SK-N-SH (cell line): Measurements from ENCODE around the gene GADL1. TPM values are rescaled to one million over a fixed set of nuclear protein-coding genes. Genes with fewer than 3 reads are reported as not detected.

Experiments used
- CTCF ChIA-PET: fragments of 300-600, 350-600 bp; formaldehyde crosslinking; extraction: SDS; loops from one replicate; lab custom pipeline; 2021; lab: Yijun Ruan, JAX
- POLR2A ChIA-PET: fragments of 350-600 bp; sonication (Branson Sonifier 250); formaldehyde crosslinking; extraction: SDS; loops from one replicate; lab custom pipeline; 2020; ENCODE audit warnings: antibody characterized with exemption, inconsistent platforms; lab: Yijun Ruan, JAX
- DNase-seq: peaks from one replicate; pipeline ENCODE4 v3.0.0; 2012
- H2AFZ ChIP-seq: fragments of 200-600 bp; sonication (generic); 2 replicates; pipeline ENCODE4 v1.8.1; 2016; ENCODE audit warnings: antibody characterized with exemption, mild to moderate bottlenecking, low read depth
- H3F3A ChIP-seq: fragments of 200-600 bp; sonication (generic); replicated peaks from 2 replicates; pipeline ENCODE3; 2016; ENCODE audit warnings: antibody characterized with exemption, mild to moderate bottlenecking; ENCODE audit not compliant: insufficient read depth
- H3K27ac ChIP-seq, 2 experiments: fragments of 200-500 bp in 1 of 2; fragments of 200-600 bp in 1 of 2; sonication (Bioruptor generic) in 1 of 2; sonication (generic), shearing (Covaris generic) in 1 of 2; 2 replicates each; pipeline versions ENCODE4 v1.5.1 to v1.6.1; 2014 to 2016; ENCODE audit warnings: low read depth in 2 of 2, inconsistent platforms in 1 of 2, low read length in 1 of 2, mild to moderate bottlenecking in 1 of 2, mixed read lengths in 1 of 2
- H3K27me3 ChIP-seq: fragments of 200-600 bp; sonication (generic), shearing (Covaris generic); 2 replicates; pipeline ENCODE4 v1.6.1; 2016; ENCODE audit warnings: mixed run types; ENCODE audit not compliant: insufficient read depth
- H3K36me3 ChIP-seq, 2 experiments: fragments of 200-500 bp in 1 of 2; fragments of 200-600 bp in 1 of 2; sonication (Bioruptor generic) in 1 of 2; sonication (generic) in 1 of 2; replicated peaks in 1 of 2; 2 replicates each; pipeline versions ENCODE3 to v1.5.1; 2014 to 2016; ENCODE audit warnings: low read length in 1 of 2, mild to moderate bottlenecking in 1 of 2; ENCODE audit not compliant: insufficient read depth in 2 of 2, control insufficient read depth in 1 of 2
- H3K4me1 ChIP-seq, 2 experiments: fragments of 200-500 bp in 1 of 2; fragments of 200-600 bp in 1 of 2; sonication (Bioruptor generic) in 1 of 2; sonication (generic), shearing (Covaris generic) in 1 of 2; 2 replicates each; pipeline versions ENCODE4 v1.5.1 to v1.6.1; 2014 to 2016; ENCODE audit warnings: low read depth in 1 of 2, low read length in 1 of 2, mixed run types in 1 of 2; ENCODE audit not compliant: insufficient read depth in 2 of 2, control insufficient read depth in 1 of 2
- H3K4me2 ChIP-seq: fragments of 200-600 bp; sonication (generic), shearing (Covaris generic); 2 replicates; pipeline ENCODE4 v1.6.1; 2017; ENCODE audit warnings: mixed run types
- H3K4me3 ChIP-seq, 2 experiments: fragments of 200-500 bp in 1 of 2; fragments of 200-600 bp in 1 of 2; sonication (Bioruptor generic) in 1 of 2; sonication (generic), shearing (Covaris generic) in 1 of 2; 2 replicates each; pipeline versions ENCODE4 v1.5.1 to v1.8.1; 2014 to 2016; ENCODE audit warnings: low read depth in 2 of 2, inconsistent platforms in 1 of 2, low read length in 1 of 2, mild to moderate bottlenecking in 1 of 2, mixed read lengths in 1 of 2, moderate library complexity in 1 of 2
- H3K79me2 ChIP-seq: fragments of 200-600 bp; sonication (generic); 2 replicates; pipeline ENCODE4 v1.8.1; 2017; ENCODE audit warnings: mild to moderate bottlenecking; ENCODE audit not compliant: insufficient read depth
- H3K9ac ChIP-seq: fragments of 200-600 bp; sonication (generic); 2 replicates; pipeline ENCODE4 v1.6.1; 2017; ENCODE audit warnings: mixed run types
- H3K9me2 ChIP-seq: fragments of 200-600 bp; sonication (generic); 2 replicates; pipeline ENCODE4 v1.6.1; 2017; ENCODE audit warnings: mixed run types
- H3K9me3 ChIP-seq: fragments of 200-600 bp; sonication (generic); 2 replicates; pipeline ENCODE4 v1.6.1; 2017; ENCODE audit warnings: mixed run types, mild to moderate bottlenecking, moderate library complexity
- H4K20me1 ChIP-seq: fragments of 200-600 bp; sonication (generic); 2 replicates; pipeline ENCODE4 v1.6.1; 2017; ENCODE audit warnings: mild to moderate bottlenecking, mixed run types; ENCODE audit not compliant: insufficient read depth
- CHD2 ChIP-seq: fragments of 150-350 bp; IDR thresholded peaks from 2 replicates; pipeline ENCODE4 v1.6.1; 2018; ENCODE audit warnings: low read length; ENCODE audit not compliant: partially characterized antibody
- CTCF ChIP-seq: fragments of 200-600 bp; sonication (generic); IDR thresholded peaks from 2 replicates; pipeline ENCODE4 v1.6.1; 2017; ENCODE audit warnings: antibody characterized with exemption, mild to moderate bottlenecking, moderate library complexity
- FOXJ3 ChIP-seq: sonication (generic); formaldehyde crosslinking; IDR thresholded peaks from 2 replicates; pipeline ENCODE4 v1.5.1; 2020; ENCODE audit warnings: mild to moderate bottlenecking, missing genetic modification reagents
- GATA2 ChIP-seq: sonication (generic); formaldehyde crosslinking; IDR thresholded peaks from 2 replicates; pipeline ENCODE4 v1.5.0; 2020; ENCODE audit warnings: mild to moderate bottlenecking, missing genetic modification reagents
- MEF2A ChIP-seq: IDR thresholded peaks from 2 replicates; pipeline ENCODE4 v1.4.0; 2012; ENCODE audit warnings: low read depth, borderline replicate concordance
- NFIC ChIP-seq: IDR thresholded peaks from 2 replicates; pipeline ENCODE4 v1.4.0; 2012; ENCODE audit warnings: borderline replicate concordance
- NRF1 ChIP-seq: IDR thresholded peaks from 2 replicates; pipeline ENCODE4 v1.6.1; 2012; ENCODE audit warnings: low read depth, mild to moderate bottlenecking, low read length
- PBX3 ChIP-seq: IDR thresholded peaks from 2 replicates; pipeline ENCODE4; 2012
- RAD21 ChIP-seq: IDR thresholded peaks from 2 replicates; pipeline ENCODE4 v1.6.1; 2012; ENCODE audit warnings: mild to moderate bottlenecking, low read length
- RFX5 ChIP-seq: IDR thresholded peaks from 2 replicates; pipeline ENCODE4 v1.6.1; 2012; ENCODE audit warnings: mild to moderate bottlenecking, improper control_type of control experiment, low read length
- TAF1 ChIP-seq: IDR thresholded peaks from 2 replicates; pipeline ENCODE4 v1.6.1; 2012; ENCODE audit warnings: low read depth, mild to moderate bottlenecking, low read length, moderate library complexity, borderline replicate concordance
- USF1 ChIP-seq: IDR thresholded peaks from 2 replicates; pipeline ENCODE4 v1.4.0; 2012; ENCODE audit warnings: low read depth, borderline replicate concordance
- ZBTB33 ChIP-seq: IDR thresholded peaks from 2 replicates; pipeline ENCODE4 v1.4.0; 2012; ENCODE audit warnings: low read depth, borderline replicate concordance
- WGBS: methylation state at CpG from one replicate; pipeline ENCODE4 v1.1.6; 2017; ENCODE audit warnings: low lambda C conversion rate; 5-methylcytosine and 5-hydroxymethylcytosine counted together
- polyA plus RNA-seq, 3 experiments: library from polyadenylated mRNA; depleted of rRNA; stranded (reverse); fragments of >200 nt; gene quantifications; 2 replicates each; pipeline ENCODE4 v1.2.3, GENCODE V29; 2012
- TF ChIP-seq, protein P1 (sequence below): IDR thresholded peaks from 2 replicates; pipeline ENCODE4 v1.4.0; 2012; ENCODE audit warnings: low read depth

GADL1 gene
- polyA plus RNA-seq, 1 of the 3 experiments (the other 2 are of a cell fraction) = not detected

DNA sequence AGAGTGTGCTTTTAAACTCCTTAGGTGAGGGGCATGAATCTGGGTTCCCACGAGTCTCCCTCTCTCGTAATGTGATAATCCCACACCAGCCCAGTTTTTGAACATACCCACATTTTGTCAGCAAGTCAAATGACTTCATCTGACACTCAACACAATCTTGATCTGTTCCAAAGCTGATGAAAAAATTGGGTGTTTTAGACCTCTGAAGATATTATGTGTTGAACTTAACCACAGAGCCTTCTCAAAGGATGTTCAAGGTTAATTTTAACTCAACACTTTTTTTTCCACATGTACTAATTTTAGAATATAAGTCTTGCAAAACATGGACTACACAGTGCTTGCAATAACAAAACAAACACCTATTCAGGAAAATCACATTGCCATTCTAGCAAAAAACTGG lies 164.9 kb downstream of the GADL1 start:
- Histone ChIP-seq H2AFZ (no peak overlapping the region), H3K27me3 (no peaks in the 10 kb centered on the region), H3K36me3 (no peaks in the 10 kb centered on the region), H3K79me2 (no peaks in the 10 kb centered on the region), H3K4me2 (no peak overlapping the region), H3K27ac (no peak overlapping the region), H3F3A (no peaks in the 10 kb centered on the region), H4K20me1 (no peaks in the 10 kb centered on the region), H3K4me3 (no peak overlapping the region), H3K4me1 (peaks cover 0 to 11% of the 10 kb centered on the region in 2 experiments; a peak in 2 of 4 replicates), H3K9ac (no peak overlapping the region), H3K9me3 (no peaks in the 10 kb centered on the region), H3K9me2 (no peaks in the 10 kb centered on the region)
- ChIA-PET CTCF (interaction anchor here (1.1 kb wide), 1 partner anchor 8 kb away, joined by 3 read pairs; no protein-coding TSS in a partner anchor), POLR2A (no interaction called here)
- WGBS = 100% methylated on average over 2 of the region's 2 CpGs
- TF ChIP-seq USF1 = no peak
- no peak for TF ChIP-seq CHD2
- TF ChIP-seq, protein P1, sequence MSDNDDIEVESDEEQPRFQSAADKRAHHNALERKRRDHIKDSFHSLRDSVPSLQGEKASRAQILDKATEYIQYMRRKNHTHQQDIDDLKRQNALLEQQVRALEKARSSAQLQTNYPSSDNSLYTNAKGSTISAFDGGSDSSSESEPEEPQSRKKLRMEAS = no peak
- no peak for TF ChIP-seq PBX3
- TF ChIP-seq TAF1 = no peak
- no peak for TF ChIP-seq NFIC
- no peak for TF ChIP-seq MEF2A
- no peak for TF ChIP-seq FOXJ3 (CRISPR knock-in tag)
- TF ChIP-seq RFX5 = no peak
- TF ChIP-seq RAD21 = no peak
- TF ChIP-seq GATA2 (CRISPR knock-in tag) = no peak
- no peak for TF ChIP-seq CTCF
- TF ChIP-seq ZBTB33 = no peak
- TF ChIP-seq NRF1 = no peak
- no peak for DNase-seq
